Occipital lobe (tissue), 2 donors: ENCODE results near the gene IFFO2. TPM values are rescaled to one million over a fixed set of nuclear protein-coding genes. Genes with fewer than 3 reads are reported as not detected.

Experiments
- small RNA-seq: library from RNA; depleted of rRNA; stranded (forward); fragments of <200 nt; gene quantifications from one replicate; pipeline ENCODE3, GENCODE V24; 2014
- total RNA-seq: library from RNA; depleted of rRNA; stranded (reverse); fragments of >200 nt; gene quantifications from one replicate; pipeline ENCODE4 v1.2.3, GENCODE V29; 2014

IFFO2 gene
- total RNA-seq, 1 donor from 2014 or later, result 5.8 TPM

Small RNAs within 50 kb of the gene (small RNA-seq; reads per million reads assigned to genes)
- gene MIR1290 (not detected), gene MIR4695 (not detected)

Other genes starting within 250 kb of the IFFO2 start
- not detected for gene TAS1R2, start 97.0 kb downstream of the IFFO2 start, total RNA-seq
- 6.4 TPM for gene ALDH4A1, start 54.1 kb downstream of the IFFO2 start, total RNA-seq